Activated CD8-positive, alpha-beta T cell treated with anti-CD3 and anti-CD28 coated beads for 36 hours (primary cell): Measurements from ENCODE around the gene SQOR. TPM values are rescaled to one million over a fixed set of nuclear protein-coding genes. Genes with fewer than 3 reads are reported as not detected.

ENCODE experiments used
- ATAC-seq: fragments of 200-7000 bp; cut with Tn5 transposase; one replicate; pipeline ENCODE4 v1.10.0; 2021; ENCODE audit warnings: mild to moderate bottlenecking, moderate library complexity
- CTCF ChIA-PET: fragments of 350-600 bp; sonication (Branson Sonifier 250); formaldehyde crosslinking; loops from one replicate; lab custom pipeline; 2021; ENCODE audit warnings: antibody characterized with exemption; lab: Charles Lee
- POLR2A ChIA-PET: fragments of 350-600 bp; sonication (Branson Sonifier 250); formaldehyde crosslinking; loops from one replicate; lab custom pipeline; 2021; ENCODE audit warnings: antibody characterized with exemption; lab: Charles Lee
- DNase-seq: peaks from one replicate; pipeline ENCODE4 v3.0.0-alpha.2; 2020
- H3K27ac Mint-ChIP-seq: one replicate; pipeline ENCODE4 v1.8.0; 2021; ENCODE audit warnings: mild to moderate bottlenecking, mixed read lengths
- H3K27me3 Mint-ChIP-seq: one replicate; pipeline ENCODE4 v1.8.0; 2021; ENCODE audit warnings: mixed read lengths
- H3K36me3 Mint-ChIP-seq: one replicate; pipeline ENCODE4 v1.8.0; 2021; ENCODE audit warnings: low read depth, mixed read lengths
- H3K4me1 Mint-ChIP-seq: one replicate; pipeline ENCODE4 v1.8.0; 2021; ENCODE audit warnings: low read depth, mixed read lengths
- H3K4me3 Mint-ChIP-seq: one replicate; pipeline ENCODE4 v1.8.0; 2021; ENCODE audit warnings: mild to moderate bottlenecking, moderate library complexity, mixed read lengths
- H3K9me3 Mint-ChIP-seq: one replicate; pipeline ENCODE4 v1.8.0; 2021; ENCODE audit warnings: mixed read lengths
- CTCF ChIP-seq: fragments of 200-600 bp; IDR thresholded peaks from one replicate; pipeline ENCODE4 v1.8.0; 2022; ENCODE audit warnings: antibody characterized with exemption, mild to moderate bottlenecking
- intact Hi-C: fragments of 100-400 bp; cut with micrococcal nuclease; formaldehyde crosslinking; loops from one replicate; pipeline ENCODE4 v1.10.0; 2022
- total RNA-seq, 2 experiments: library from RNA; stranded (reverse); gene quantifications; one replicate each; pipeline ENCODE4 v1.2.3, GENCODE V29; 2021

The SQOR gene
- total RNA-seq, 2 experiments from 2014 or later, result 84.3 to 87.3 TPM

GRCh38 chr15:45587095-45587862, 47.5 kb upstream of the SQOR start, which contains the start of gene BLOC1S6:
BLOC1S6 (plus strand) TSS chr15:45587379; CDS start chr15:45587444, 65 bp downstream.
- CTCF ChIA-PET, result interaction anchor here (0.7 to 5.8 kb wide), 14 partner anchors 12 to 188 kb away, joined by 3 to 60 read pairs (median 4); partner anchors contain the start of gene SQOR
- DNase-seq, result peak; percentile 92
- Mint-ChIP-seq H3K4me1 (peaks cover 40% of the 10 kb centered on the region), H3K27me3 (no peaks in the 10 kb centered on the region), H3K36me3 (peaks cover 7% of the 10 kb centered on the region), H3K4me3 (peak within 1 kb of the TSS; percentile 99), H3K9me3 (no peaks in the 10 kb centered on the region), H3K27ac (peak within 1 kb of the TSS; percentile 100)
- intact Hi-C loops, result no loop called here
- POLR2A ChIA-PET, result interaction anchor here (0.6 to 2.2 kb wide), 22 partner anchors 13 to 602 kb away, joined by 3 to 19 read pairs (median 4); partner anchors contain the start of gene SQOR
- ATAC-seq, result peak; percentile 93
- no peak for TF ChIP-seq CTCF

DNA sequence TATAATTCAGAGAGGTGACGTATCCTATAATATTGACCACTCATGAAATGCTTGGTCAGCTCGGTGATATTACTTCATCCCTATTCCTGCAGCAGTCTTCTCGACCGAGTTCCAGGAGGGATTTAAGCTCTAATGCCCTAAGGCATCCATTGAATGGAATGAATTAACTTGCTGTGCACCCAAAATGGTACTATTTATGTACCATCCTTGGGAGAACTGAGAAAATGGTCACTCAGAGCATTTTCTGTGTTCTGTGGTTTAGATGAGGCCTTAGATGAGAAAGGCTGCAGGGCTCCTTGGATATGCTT, 47.0 kb upstream of the SQOR start:
- Mint-ChIP-seq H3K27me3 (no peaks in the 10 kb centered on the region), H3K27ac (peak overlapping the region; percentile 100), H3K36me3 (peaks cover 12% of the 10 kb centered on the region), H3K4me3 (peak overlapping the region; percentile 99), H3K9me3 (no peaks in the 10 kb centered on the region), H3K4me1 (peaks cover 45% of the 10 kb centered on the region)
- ChIA-PET CTCF (interaction anchor here (0.7 to 5.8 kb wide), 9 partner anchors 12 to 189 kb away, joined by 3 to 60 read pairs (median 4); partner anchors contain the start of gene SQOR), POLR2A (interaction anchor here (0.6 to 2.2 kb wide), 14 partner anchors 15 to 602 kb away, joined by 3 to 19 read pairs (median 6); partner anchors contain the start of gene SQOR)
- no peak for TF ChIP-seq CTCF
- DNase-seq (no peak), ATAC-seq (no peak)
- intact Hi-C loops, result no loop called here

GRCh38 chr15:45588219-45588875, 46.5 kb upstream of the SQOR start:
- H3K9me3 Mint-ChIP-seq, result no peaks in the 10 kb centered on the region
- peaks cover 46% of the 10 kb centered on the region for H3K4me1 Mint-ChIP-seq
- H3K27me3 Mint-ChIP-seq, result no peaks in the 10 kb centered on the region
- peak overlapping the region; percentile 100 for H3K27ac Mint-ChIP-seq
- H3K4me3 Mint-ChIP-seq, result peak overlapping the region; percentile 99
- no peak for DNase-seq
- CTCF ChIA-PET, result interaction anchor here (0.7 to 5.8 kb wide), 7 partner anchors 9 to 187 kb away, joined by 3 to 60 read pairs (median 4); no protein-coding TSS in a partner anchor
- peaks cover 14% of the 10 kb centered on the region for H3K36me3 Mint-ChIP-seq
- ATAC-seq, result no peak
- no peak for TF ChIP-seq CTCF
- intact Hi-C loops, result no loop called here
- POLR2A ChIA-PET, result interaction anchor here (0.6 to 2.2 kb wide), 11 partner anchors 15 to 601 kb away, joined by 3 to 19 read pairs (median 6); partner anchors contain the start of gene SQOR

GRCh38 chr15:45589256-45589655, 45.6 kb upstream of the SQOR start:
- Mint-ChIP-seq H3K36me3 (peaks cover 17% of the 10 kb centered on the region), H3K9me3 (no peaks in the 10 kb centered on the region), H3K4me1 (peaks cover 45% of the 10 kb centered on the region), H3K27me3 (no peaks in the 10 kb centered on the region), H3K4me3 (peak overlapping the region; percentile 99), H3K27ac (no peak overlapping the region)
- ChIA-PET POLR2A (no interaction called here), CTCF (interaction anchor here (0.7 to 5.8 kb wide), 5 partner anchors 8 to 188 kb away, joined by 4 to 60 read pairs (median 4); no protein-coding TSS in a partner anchor)
- no peak for ATAC-seq
- intact Hi-C loops, result no loop called here
- TF ChIP-seq CTCF, result no peak
- no peak for DNase-seq
